Mucosa of descending colon (tissue), 3 donors: ENCODE measurements around the gene VPS51. TPM values are rescaled to one million over a fixed set of nuclear protein-coding genes. Genes with fewer than 3 reads are reported as not detected.

ENCODE experiments used
- ATAC-seq: fragments of 200-7000 bp; cut with Tn5 transposase; one replicate; pipeline ENCODE4 v1.9.1; 2020; ENCODE audit warnings: mild to moderate bottlenecking, moderate library complexity
- DNase-seq, 3 donors: peaks; one replicate each; pipeline ENCODE4 v3.0.0-alpha.2; 2020
- H3K36me3 ChIP-seq: fragments of 200-600 bp; one replicate; pipeline ENCODE4 v1.8.0; 2021; ENCODE audit warnings: low read depth, mild to moderate bottlenecking
- H3K4me1 ChIP-seq: fragments of 200-600 bp; one replicate; pipeline ENCODE4 v1.8.0; 2021; ENCODE audit warnings: low read depth, mild to moderate bottlenecking
- H3K4me3 ChIP-seq: fragments of 200-600 bp; one replicate; pipeline ENCODE4 v1.8.0; 2021; ENCODE audit warnings: mild to moderate bottlenecking
- H3K9me3 ChIP-seq: fragments of 200-600 bp; one replicate; pipeline ENCODE4 v1.8.0; 2021; ENCODE audit warnings: mild to moderate bottlenecking
- intact Hi-C, 2 donors: fragments of 100-400 bp; cut with DNase I in 1 of 2; cut with micrococcal nuclease in 1 of 2; formaldehyde crosslinking; loops; one replicate each; pipeline versions ENCODE4 v1.11.0 to v1.11.1; 2022; cut with DNase I, micrococcal nuclease
- total RNA-seq, 3 donors: library from RNA; stranded (reverse); fragmentation: NEBNext Ultra II Directional in 2 of 3; extraction: Animal tissue kit (Norgen Biotek cat#: 25700) in 2 of 3; gene quantifications; one replicate each; pipeline versions ENCODE4 v1.2.1 to v1.2.4, GENCODE V29; 2021 to 2023
- TF ChIP-seq, protein P1 (sequence below): fragments of 200-600 bp; IDR thresholded peaks from one replicate; pipeline ENCODE4 v1.8.0; 2022; ENCODE audit warnings: antibody characterized with exemption, mild to moderate bottlenecking
- donor health status: DM: no; HTN: no; CAD: no; lungs with moderate emphysema.
- donor health status: DM: no; HTN: no; CAD: no.
- donor health status: DM: no; HTN: yes; CAD: no.

VPS51 gene
- total RNA-seq, 3 donors from 2014 or later, result 149 to 200 (median 156) TPM

DNA sequence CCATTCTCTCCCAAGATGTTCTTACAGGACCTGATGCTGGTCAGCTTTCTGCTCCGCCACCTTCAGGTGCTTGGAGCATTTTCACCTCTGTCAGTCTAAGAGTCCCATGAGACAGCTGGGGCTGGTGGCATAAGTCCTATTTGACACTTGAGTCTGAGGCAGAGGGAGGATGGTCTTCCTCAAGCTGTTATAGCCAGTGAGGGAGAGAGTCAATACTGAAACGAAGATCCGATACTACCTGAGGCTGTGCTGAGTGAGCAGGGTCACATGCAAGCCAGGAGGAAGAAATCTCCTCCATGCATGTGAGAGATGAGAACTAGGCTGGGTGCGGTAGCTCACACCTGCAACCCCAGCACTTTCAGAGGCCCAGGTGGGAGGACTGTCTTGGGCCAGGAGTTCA, 6.4 kb upstream of the VPS51 start:
- H3K36me3 ChIP-seq, result peaks cover 11% of the 10 kb centered on the region
- DNase-seq, result no peak
- intact Hi-C loops, result no loop called here

DNA sequence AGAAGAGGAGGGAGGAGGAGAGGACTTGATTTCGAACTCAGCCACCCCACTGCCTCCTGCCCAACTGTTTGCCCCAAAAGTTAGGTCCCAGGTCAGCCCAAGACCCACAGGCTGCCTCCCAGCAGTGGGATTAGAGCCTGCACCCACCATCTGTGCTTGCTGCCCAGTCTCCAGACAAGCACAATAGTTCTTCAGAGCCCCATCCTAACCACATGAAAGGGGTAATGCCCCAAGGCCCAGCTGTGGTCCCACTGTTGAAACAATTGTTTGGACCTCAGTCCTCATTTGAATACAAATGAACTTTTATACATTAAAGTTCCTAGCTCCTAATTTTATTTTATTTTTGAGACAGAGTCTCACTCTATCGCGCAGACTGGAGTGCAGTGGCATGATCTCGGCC, 5.4 kb upstream of the VPS51 start:
- Histone ChIP-seq H3K36me3 (peaks cover 11% of the 10 kb centered on the region), H3K4me3 (no peak overlapping the region), H3K4me1 (peaks cover 1% of the 10 kb centered on the region), H3K9me3 (no peaks in the 10 kb centered on the region)
- ATAC-seq (no peak), DNase-seq (no peak)
- TF ChIP-seq, protein P1, sequence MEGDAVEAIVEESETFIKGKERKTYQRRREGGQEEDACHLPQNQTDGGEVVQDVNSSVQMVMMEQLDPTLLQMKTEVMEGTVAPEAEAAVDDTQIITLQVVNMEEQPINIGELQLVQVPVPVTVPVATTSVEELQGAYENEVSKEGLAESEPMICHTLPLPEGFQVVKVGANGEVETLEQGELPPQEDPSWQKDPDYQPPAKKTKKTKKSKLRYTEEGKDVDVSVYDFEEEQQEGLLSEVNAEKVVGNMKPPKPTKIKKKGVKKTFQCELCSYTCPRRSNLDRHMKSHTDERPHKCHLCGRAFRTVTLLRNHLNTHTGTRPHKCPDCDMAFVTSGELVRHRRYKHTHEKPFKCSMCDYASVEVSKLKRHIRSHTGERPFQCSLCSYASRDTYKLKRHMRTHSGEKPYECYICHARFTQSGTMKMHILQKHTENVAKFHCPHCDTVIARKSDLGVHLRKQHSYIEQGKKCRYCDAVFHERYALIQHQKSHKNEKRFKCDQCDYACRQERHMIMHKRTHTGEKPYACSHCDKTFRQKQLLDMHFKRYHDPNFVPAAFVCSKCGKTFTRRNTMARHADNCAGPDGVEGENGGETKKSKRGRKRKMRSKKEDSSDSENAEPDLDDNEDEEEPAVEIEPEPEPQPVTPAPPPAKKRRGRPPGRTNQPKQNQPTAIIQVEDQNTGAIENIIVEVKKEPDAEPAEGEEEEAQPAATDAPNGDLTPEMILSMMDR, result no peak
- intact Hi-C loops, result no loop called here

More for the DNA sequence above, 6.4 kb upstream of the VPS51 start:
- Histone ChIP-seq H3K4me1 (peaks cover 8% of the 10 kb centered on the region), H3K4me3 (no peak overlapping the region), H3K9me3 (no peaks in the 10 kb centered on the region)
- TF ChIP-seq, protein P1, result no peak
- no peak for ATAC-seq

DNA sequence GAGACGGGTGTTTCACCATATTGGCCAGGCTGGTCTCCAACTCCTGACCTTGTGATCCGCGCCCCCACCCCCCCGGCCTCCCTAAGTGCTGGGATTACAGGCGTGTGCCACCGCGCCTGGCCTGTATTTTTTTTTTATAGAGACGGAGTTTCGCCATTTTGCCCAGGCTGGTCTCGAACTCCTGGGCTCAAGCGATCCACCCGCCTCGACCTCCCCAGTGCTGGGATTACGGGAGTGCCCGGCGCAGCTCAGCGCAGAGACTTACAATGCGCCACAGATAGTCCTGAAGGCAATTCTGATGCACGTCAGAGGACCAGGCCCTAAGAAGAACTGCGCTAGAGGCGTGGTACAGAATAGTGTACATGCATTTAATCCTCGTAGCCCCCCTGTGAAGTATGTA, 587 bp upstream of the VPS51 start:
- Histone ChIP-seq H3K9me3 (no peaks in the 10 kb centered on the region), H3K4me3 (no peak overlapping the region), H3K36me3 (no peaks in the 10 kb centered on the region), H3K4me1 (peaks cover 17% of the 10 kb centered on the region)
- intact Hi-C loops, result no loop called here
- ATAC-seq, result no peak
- TF ChIP-seq, protein P1, result no peak
- no peak for DNase-seq

DNA sequence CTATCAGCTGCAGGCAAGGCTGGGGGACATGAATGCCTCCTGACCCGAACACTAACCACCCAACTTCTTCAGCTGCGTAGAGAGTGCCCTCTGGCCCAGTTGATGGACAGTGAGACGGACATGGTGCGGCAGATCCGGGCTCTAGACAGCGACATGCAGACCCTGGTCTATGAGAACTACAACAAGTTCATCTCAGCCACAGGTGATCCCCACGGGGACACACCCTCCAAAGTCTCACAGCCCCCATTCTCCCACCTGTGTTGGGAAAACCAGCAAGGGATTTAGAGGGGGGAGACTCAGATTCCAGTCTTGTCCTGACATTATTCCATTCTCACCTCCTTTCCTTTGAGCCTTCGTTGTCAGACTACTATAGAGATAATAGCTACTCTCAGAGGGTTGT, 912 bp downstream of the VPS51 start:
- no peak for ATAC-seq
- H3K36me3 ChIP-seq, result no peaks in the 10 kb centered on the region
- DNase-seq, result no peak
- TF ChIP-seq, protein P1, result no peak
- peak overlapping the region; percentile 56 for H3K4me3 ChIP-seq
- intact Hi-C loops, result no loop called here
- peaks cover 17% of the 10 kb centered on the region for H3K4me1 ChIP-seq
- H3K9me3 ChIP-seq, result no peaks in the 10 kb centered on the region

DNA sequence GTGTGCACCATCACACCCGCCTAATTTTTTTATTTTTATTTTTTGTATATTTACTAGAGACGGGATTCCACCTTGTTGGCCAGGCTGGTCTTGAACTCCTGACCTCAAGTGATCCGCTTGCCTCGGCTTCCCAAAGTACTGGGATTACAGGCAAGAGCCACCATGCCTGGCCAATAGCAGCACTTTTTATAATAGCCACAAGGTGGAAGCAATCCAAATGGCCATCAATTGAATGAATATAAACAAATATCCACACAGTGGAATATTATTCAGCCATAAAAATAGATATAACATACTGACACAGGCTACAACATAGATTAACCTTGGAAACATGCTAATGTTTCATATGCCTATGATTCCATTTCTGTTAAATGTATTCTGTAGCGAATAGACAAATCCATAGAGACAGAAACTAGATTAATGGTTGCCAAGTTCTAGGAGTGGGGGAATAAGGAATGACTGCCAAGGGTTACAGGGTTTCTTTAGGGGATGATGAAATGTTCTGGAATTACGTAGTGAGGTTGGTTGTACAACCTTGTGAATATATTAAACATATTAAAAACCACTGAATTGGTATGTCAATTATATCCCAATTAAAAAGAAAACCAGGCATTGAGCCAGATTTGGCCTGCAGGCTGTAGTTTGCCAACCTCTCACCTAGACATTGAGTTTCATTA, 4.8 kb downstream of the VPS51 start:
- Histone ChIP-seq H3K4me3 (no peak overlapping the region), H3K4me1 (peaks cover 14% of the 10 kb centered on the region), H3K36me3 (no peaks in the 10 kb centered on the region), H3K9me3 (no peaks in the 10 kb centered on the region)
- TF ChIP-seq, protein P1, result no peak
- ATAC-seq (no peak), DNase-seq (no peak)
- intact Hi-C loops, result no loop called here
